HG03045 (cell line): ENCODE results near the gene PHF14.
"Not testable (repeated sequence)": the region's sequence is repeated elsewhere in the genome, so short reads cannot be mapped to it uniquely, and the experiment has no call there.

ENCODE experiments used
- ATAC-seq: cut with Tn5 transposase; IDR thresholded peaks from one replicate; pipeline ENCODE4 v1.9.1; 2021; ENCODE audit warnings: mild to moderate bottlenecking, moderate library complexity; ENCODE audit not compliant: unreplicated experiment

The PHF14 gene

DNA sequence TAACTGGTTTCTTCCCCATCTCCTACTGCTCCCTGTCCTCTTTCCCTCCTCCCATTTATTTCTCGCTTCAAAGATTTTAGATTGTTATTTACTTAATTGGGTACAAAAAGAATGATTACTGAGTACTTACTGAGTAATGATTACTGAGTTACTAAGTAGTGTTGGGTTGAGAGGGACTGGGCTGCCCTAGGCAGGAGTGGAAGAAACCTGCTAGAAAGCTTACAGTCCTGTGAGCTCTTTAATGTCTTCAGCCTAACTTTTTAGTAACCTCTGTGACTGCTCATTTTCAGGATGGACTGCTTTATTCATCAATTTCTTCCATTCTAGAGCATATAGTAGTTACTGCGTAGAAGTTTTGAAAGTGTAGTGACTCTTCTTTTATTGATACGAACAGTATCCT lies 7.6 kb downstream of the PHF14 start:
- no peak for ATAC-seq

DNA sequence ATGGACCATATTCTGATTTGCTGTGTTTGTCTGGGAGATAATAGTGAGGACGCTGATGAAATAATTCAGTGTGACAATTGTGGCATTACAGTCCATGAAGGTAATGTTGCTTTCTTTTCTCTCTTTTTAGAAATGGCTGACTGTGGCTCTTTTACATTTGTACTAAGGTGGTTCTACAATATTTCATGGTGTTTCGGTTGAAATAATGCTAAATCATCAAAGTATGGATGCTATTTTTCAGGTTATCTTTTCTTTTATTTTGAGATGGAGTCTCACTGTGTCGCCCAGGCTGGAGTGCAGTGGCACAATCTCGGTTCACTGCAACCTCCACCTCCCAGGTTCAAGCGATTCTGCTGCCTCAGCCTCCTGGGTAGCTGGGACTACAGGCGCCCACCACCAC lies 17.1 kb downstream of the PHF14 start:
- not testable (repeated sequence) for ATAC-seq

- ATAC-seq, result not testable (repeated sequence)
Observed at GRCh38 chr7:10995482-10996166, 22.0 kb downstream of the PHF14 start.

GRCh38 chr7:10998996-10999757 lies 25.5 kb downstream of the PHF14 start:
- no peak for ATAC-seq

GRCh38 chr7:11005202-11005601 lies 31.5 kb downstream of the PHF14 start:
- no peak for ATAC-seq

- no peak for ATAC-seq
Observed at GRCh38 chr7:11006291-11006690, 32.6 kb downstream of the PHF14 start.

- ATAC-seq, result no peak
Observed at GRCh38 chr7:11009631-11010030, 36.0 kb downstream of the PHF14 start.

GRCh38 chr7:11021468-11021867 lies 47.8 kb downstream of the PHF14 start:
- no peak for ATAC-seq

DNA sequence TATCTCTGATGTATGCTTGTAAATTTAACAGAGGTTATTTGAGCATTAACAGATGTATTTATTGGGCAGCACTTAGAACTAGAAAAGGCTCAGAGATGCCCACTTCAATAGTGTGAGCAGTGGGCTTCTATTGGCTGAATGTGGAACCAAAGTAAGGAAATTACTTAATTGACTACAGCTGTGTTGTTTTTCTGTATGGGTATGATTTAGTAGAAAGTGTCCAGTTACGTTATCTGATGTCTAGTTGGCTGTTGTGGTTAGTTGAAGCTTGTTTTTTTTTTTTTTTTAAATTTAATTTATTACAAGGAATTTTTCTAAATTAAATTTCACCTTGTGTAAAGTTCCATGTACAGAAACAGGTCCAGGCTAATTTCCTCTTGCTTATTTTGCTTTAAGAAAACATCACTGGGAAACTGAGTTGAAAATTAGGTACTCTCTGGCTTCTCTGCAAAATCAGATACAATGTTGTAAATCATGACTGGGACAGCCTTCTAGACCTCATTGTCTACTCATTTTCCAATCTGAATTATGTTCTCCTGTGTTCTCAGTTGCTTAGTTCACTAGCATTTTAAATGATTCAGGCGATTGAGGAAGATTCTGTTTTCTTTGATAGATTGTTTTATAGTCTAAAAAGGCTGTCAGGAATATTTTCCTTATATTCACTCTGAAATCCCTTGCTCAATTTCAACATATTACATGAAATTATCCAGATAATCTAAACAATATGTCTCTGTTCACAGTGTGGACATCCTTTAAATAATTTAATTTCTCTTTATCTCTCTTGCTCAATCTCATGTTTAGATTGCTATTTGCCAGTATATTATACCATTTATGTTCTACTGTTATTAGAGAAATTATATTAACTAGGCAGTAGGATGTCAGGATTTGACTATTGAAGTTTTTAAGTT lies 53.0 kb downstream of the PHF14 start:
- no peak for ATAC-seq

DNA sequence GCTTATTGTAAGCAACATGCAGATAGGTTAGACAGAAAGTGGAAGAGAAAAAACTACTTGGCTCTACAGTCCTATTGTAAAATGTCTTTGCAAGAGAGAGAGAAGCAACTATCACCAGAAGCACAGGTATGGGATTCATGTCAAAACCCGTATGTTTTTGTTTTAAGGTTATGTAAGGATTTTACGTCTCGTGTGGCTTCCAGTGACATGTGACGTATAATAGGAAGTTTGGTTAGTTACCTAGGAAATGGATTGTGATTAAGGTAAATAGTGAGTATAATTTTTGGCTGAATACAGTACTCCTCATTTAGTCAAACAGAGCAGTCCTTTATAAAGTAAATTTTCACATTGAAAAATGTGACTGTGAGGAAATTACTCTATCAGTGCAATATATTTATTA lies 62.0 kb downstream of the PHF14 start:
- no peak for ATAC-seq

DNA sequence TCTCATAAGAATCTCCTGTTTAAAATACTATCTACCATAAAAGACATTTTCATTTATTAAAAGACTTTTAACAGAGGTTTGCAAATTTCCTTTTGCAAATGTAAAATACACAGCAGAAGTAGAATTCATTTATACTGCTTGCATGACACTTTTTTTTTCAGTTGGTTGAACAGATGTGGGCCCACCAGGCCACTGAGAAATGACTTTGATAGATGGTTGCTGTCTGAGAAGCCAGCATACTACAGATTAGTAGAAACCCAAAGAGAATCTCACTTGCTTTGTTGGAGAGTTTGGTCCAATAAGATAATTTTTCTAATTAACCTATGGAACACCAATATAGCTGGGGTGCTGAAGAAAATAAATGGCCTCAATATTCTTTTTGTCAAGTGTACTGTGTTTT lies 66.3 kb downstream of the PHF14 start:
- ATAC-seq, result no peak

GRCh38 chr7:11054033-11054432 lies 80.4 kb downstream of the PHF14 start:
- ATAC-seq, result no peak

DNA sequence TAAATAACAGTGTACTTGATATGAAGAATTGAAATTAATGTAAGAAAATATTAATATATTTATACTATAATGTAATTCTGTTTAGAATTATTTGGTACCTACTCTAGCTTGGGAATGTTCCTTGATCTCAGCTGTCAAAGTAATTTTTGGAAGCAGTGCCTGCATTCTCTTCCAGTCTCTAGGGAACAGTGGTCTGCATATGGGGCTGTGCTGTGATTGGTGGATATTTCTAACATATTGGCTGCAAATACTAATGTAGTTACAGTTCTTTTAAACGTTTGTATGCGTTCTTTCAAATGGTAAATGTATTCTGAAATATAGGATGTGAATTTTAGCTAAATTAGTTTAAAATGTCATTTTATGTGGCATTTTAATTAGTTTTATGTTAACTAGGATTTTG lies 87.2 kb downstream of the PHF14 start:
- ATAC-seq, result no peak

GRCh38 chr7:11062110-11062509 lies 88.4 kb downstream of the PHF14 start:
- no peak for ATAC-seq

DNA sequence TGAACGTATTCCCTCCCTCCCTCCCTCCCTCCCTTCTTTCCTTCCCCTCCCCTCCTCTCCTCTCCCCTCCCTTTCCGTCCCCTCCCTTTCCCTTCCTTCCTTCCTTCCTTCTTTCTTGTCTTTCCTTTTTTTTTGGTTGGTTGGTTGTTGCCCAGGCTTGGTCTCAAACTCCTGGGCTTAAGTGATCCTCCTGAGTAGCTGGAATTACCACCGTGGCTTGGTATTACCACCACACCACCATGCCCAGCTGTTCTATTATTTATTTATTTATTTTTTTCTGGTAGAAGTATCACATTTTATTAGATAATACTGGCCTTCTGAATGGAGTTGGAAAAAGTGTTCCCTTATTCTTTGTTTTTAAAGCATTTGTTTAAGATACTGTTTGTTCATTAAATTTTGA lies 95.9 kb downstream of the PHF14 start:
- ATAC-seq, result no peak

GRCh38 chr7:11077816-11078215 lies 104.1 kb downstream of the PHF14 start:
- ATAC-seq, result no peak

GRCh38 chr7:11078247-11078834 lies 104.7 kb downstream of the PHF14 start:
- no peak for ATAC-seq

GRCh38 chr7:11079907-11080306 lies 106.2 kb downstream of the PHF14 start:
- no peak for ATAC-seq

GRCh38 chr7:11082121-11082520 lies 108.4 kb downstream of the PHF14 start:
- ATAC-seq, result no peak

- no peak for ATAC-seq
Observed at GRCh38 chr7:11082552-11083213, 109.0 kb downstream of the PHF14 start.

GRCh38 chr7:11083214-11083568 lies 109.5 kb downstream of the PHF14 start:
- ATAC-seq, result no peak
